ENCODE data around the gene IFFO2.

DNA sequence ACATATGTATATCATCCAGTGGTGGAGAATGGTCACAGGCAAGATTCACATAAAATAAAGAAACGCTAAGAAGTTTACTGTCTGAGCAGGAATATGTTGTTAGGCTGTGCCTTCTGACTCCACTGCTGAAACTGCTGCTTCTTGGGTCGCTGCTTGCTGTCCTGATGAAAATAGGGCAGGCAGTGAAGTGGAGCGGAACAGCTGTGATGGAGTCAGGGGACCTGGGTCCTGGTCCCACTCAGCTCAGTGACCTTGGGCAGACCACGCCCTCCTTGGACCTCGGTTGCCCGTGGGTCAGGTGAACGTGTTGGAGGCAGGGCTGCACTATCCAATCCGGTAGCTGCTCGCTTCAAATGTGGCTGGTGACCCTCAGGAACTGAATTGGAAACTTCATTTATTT, 33.4 kb upstream of the IFFO2 start:
- TF ChIP-seq POLR2AphosphoS5 (IDR thresholded peaks at IDR 0.05; ENCODE audit: low read depth, low read length) (no peak), REST (IDR thresholded peaks at IDR 0.05; ENCODE audit: insufficient read depth in 1 of 2, low read depth in 2 of 2, low read length in 2 of 2) (no peak)
